K562 (cell line): ENCODE measurements around the gene HSD17B2. TPM values are rescaled to one million over a fixed set of nuclear protein-coding genes. Genes with fewer than 3 reads are reported as not detected.

Source experiments
- ATAC-seq: fragments of 200-7000 bp; cut with Tn5 transposase; 3 replicates; pipeline ENCODE4 v1.9.1; 2020; ENCODE audit warnings: moderate library complexity
- BruUV-seq: library from RNA; stranded (reverse); fragments of 400-500 nt; replicated peaks from 2 replicates; lab custom pipeline; 2021; lab: Mats Ljungman, UMichigan
- CTCF ChIA-PET: fragments of 300-600 bp; formaldehyde crosslinking; extraction: SDS; loops from one replicate; lab custom pipeline; 2021; ENCODE audit warnings: low intra/inter-chr PET ratio; lab: Yijun Ruan, JAX
- POLR2A ChIA-PET: fragments of 300-600, 350-650 bp; sonication (Branson Sonifier 250); formaldehyde crosslinking; extraction: SDS; loops from one replicate; lab custom pipeline; 2021; ENCODE audit warnings: antibody characterized with exemption, inconsistent platforms; lab: Yijun Ruan, JAX
- DNase-seq, 4 experiments: peaks; one replicate each; pipeline versions ENCODE4 v3.0.0 to v3.0.0-alpha.2; 2011 to 2018; ENCODE audit warnings: low spot score in 3 of 4, mixed read lengths in 3 of 4; ENCODE audit errors: extremely low read depth in 1 of 4
- FAIRE-seq: peaks from 2 replicates; lab custom pipeline; 2011; peaks lifted over from hg19 to GRCh38; lab: Jason Lieb, UNC
- H2AFZ ChIP-seq: 2 replicates; pipeline ENCODE4 v1.6.0; 2011; ENCODE audit warnings: low read depth, low read length, control low read depth, inconsistent platforms
- H3K27ac ChIP-seq: fragments of 200-600 bp; 3 replicates; pipeline ENCODE4 v1.8.0; 2011; ENCODE audit warnings: low read depth, mild to moderate bottlenecking, control low read depth, inconsistent platforms, low read length, moderate library complexity, mixed read lengths; ENCODE audit errors: extremely low read depth
- H3K27me3 ChIP-seq, 2 experiments: fragments of 300-600 bp in 1 of 2; 2 replicates in 1 of 2; 3 replicates in 1 of 2; pipeline versions ENCODE4 v1.6.0 to v1.8.0; 2011; ENCODE audit warnings: inconsistent platforms in 2 of 2, low read length in 2 of 2, mild to moderate bottlenecking in 1 of 2, mixed read lengths in 1 of 2, moderate library complexity in 1 of 2; ENCODE audit not compliant: control insufficient read depth in 2 of 2, insufficient read depth in 2 of 2
- H3K36me3 ChIP-seq: fragments of 300-600 bp; 3 replicates; pipeline ENCODE4 v1.8.0; 2011; ENCODE audit warnings: mild to moderate bottlenecking, low read length, inconsistent platforms; ENCODE audit not compliant: control insufficient read depth, insufficient read depth
- H3K4me1 ChIP-seq, 2 experiments: fragments of 200-600 bp in 1 of 2; replicated peaks in 1 of 2; 2 replicates in 1 of 2; 3 replicates in 1 of 2; pipeline versions ENCODE4 v1.5.1 to v1.8.0; 2011; ENCODE audit warnings: inconsistent platforms in 2 of 2, low read length in 2 of 2, mild to moderate bottlenecking in 1 of 2, mixed read lengths in 1 of 2, moderate library complexity in 1 of 2; ENCODE audit not compliant: control insufficient read depth in 2 of 2, insufficient read depth in 2 of 2
- H3K4me2 ChIP-seq: 2 replicates; pipeline ENCODE4 v1.6.1; 2011; ENCODE audit warnings: low read length, control low read depth, inconsistent platforms, mixed read lengths; ENCODE audit not compliant: insufficient read depth
- H3K4me3 ChIP-seq: fragments of 200-600 bp; sonication (generic), shearing (Covaris generic); 2 replicates; pipeline ENCODE4 v1.5.1; 2016; ENCODE audit warnings: control low read depth, inconsistent platforms
- H3K79me2 ChIP-seq: fragments of 200-600 bp; 3 replicates; pipeline ENCODE4 v1.8.0; 2011; ENCODE audit warnings: low read length, inconsistent platforms; ENCODE audit not compliant: control insufficient read depth, insufficient read depth
- H3K9ac ChIP-seq, 2 experiments: 2 replicates each; pipeline versions ENCODE4 v1.6.0 to v1.6.1; 2011; ENCODE audit warnings: low read depth in 2 of 2, low read length in 2 of 2, control low read depth in 1 of 2, inconsistent platforms in 1 of 2, mild to moderate bottlenecking in 1 of 2, mixed read lengths in 1 of 2; ENCODE audit not compliant: insufficient read depth in 1 of 2
- H3K9me1 ChIP-seq: one replicate; pipeline ENCODE4 v1.6.0; 2011; ENCODE audit warnings: inconsistent platforms, mild to moderate bottlenecking, low read length, moderate library complexity; ENCODE audit not compliant: control insufficient read depth, insufficient read depth
- H3K9me3 ChIP-seq: replicated peaks from 2 replicates; pipeline ENCODE4 v1.5.1; 2011; ENCODE audit warnings: low read depth, low read length, inconsistent platforms; ENCODE audit not compliant: control insufficient read depth, insufficient read depth
- H4K20me1 ChIP-seq: replicated peaks from 2 replicates; pipeline ENCODE4 v1.6.1; 2011; ENCODE audit warnings: low read length, inconsistent platforms, mixed read lengths; ENCODE audit not compliant: control insufficient read depth, insufficient read depth
- ARID2 ChIP-seq: fragments of 450-650 bp; IDR thresholded peaks from 2 replicates; pipeline ENCODE4 v1.6.1; 2017; ENCODE audit warnings: antibody characterized with exemption, mild to moderate bottlenecking
- WGBS: fragments of 100-300 bp; shearing (Covaris generic); methylation state at CpG from one replicate; pipeline ENCODE4 v1.1.6; 2016; ENCODE audit warnings: low coverage, mixed read lengths; ENCODE audit not compliant: insufficient coverage; ENCODE audit errors: missing lambda C conversion rate; 5-methylcytosine and 5-hydroxymethylcytosine counted together
- in situ Hi-C: fragments of 300-500 bp; cut with MboI; formaldehyde crosslinking; loops from 4 replicates; pipeline ENCODE4 v1.15.0; 2018; ENCODE audit warnings: inconsistent platforms, mixed read lengths
- intact Hi-C: fragments of 100-400 bp; cut with micrococcal nuclease; formaldehyde crosslinking; loops from 2 replicates; pipeline ENCODE4 v1.14.2; 2022
- polyA plus RNA-seq, 8 experiments: library from polyadenylated mRNA; depleted of rRNA in 4 of 8; stranded (reverse) in 5 of 8; unstranded in 3 of 8; fragments of >200 nt; fragmentation: Nextera tagmentation in 2 of 8; fragmentation: Illumina TruSeq in 1 of 8; extraction: Ambion mirVana in 2 of 8; extraction: Trizol in 1 of 8; gene quantifications; 2 replicates each; pipeline versions ENCODE4 v1.2.1 to v1.2.3, GENCODE V29; 2011 to 2014; ENCODE audit warnings: inconsistent platforms in 1 of 8, missing spikeins in 1 of 8
- total RNA-seq, 7 experiments: library from RNA; depleted of rRNA in 6 of 7; stranded (reverse); fragments of >200 nt in 6 of 7; fragmentation: Illumina TruSeq in 2 of 7; extraction: Trizol in 2 of 7; gene quantifications; 2 replicates each; pipeline versions ENCODE4 v1.2.1 to v1.2.3, GENCODE V29; 2011 to 2021; ENCODE audit warnings: low replicate concordance in 1 of 7
- TF ChIP-seq, protein P1 (sequence below), 2 experiments: fragments of 450-650 bp in 1 of 2; sonication (generic) in 1 of 2; formaldehyde crosslinking in 1 of 2; IDR thresholded peaks in 1 of 2; conservative IDR thresholded peaks in 1 of 2; 2 replicates each; pipeline versions ENCODE4 v1.6.1 to v1.8.1; 2016 to 2023; ENCODE audit warnings: mild to moderate bottlenecking in 2 of 2, moderate library complexity in 2 of 2, inconsistent platforms in 1 of 2, missing genetic modification reagents in 1 of 2
- TF ChIP-seq, protein P2 (sequence below): fragments of 450-650 bp; formaldehyde crosslinking; IDR thresholded peaks from 2 replicates; pipeline ENCODE4 v1.4.0; 2022; ENCODE audit warnings: missing genetic modification characterization
- TF ChIP-seq, protein P3 (sequence below): sonication (generic); formaldehyde crosslinking; IDR thresholded peaks from 2 replicates; pipeline ENCODE4 v1.8.0; 2022; ENCODE audit warnings: missing genetic modification reagents, mild to moderate bottlenecking, moderate library complexity, borderline replicate concordance

Gene HSD17B2
- total and polyA plus RNA-seq, 9 of the 15 experiments (the other 6 are each of a cell fraction or from before 2014, with no cell fraction given): not detected

DNA sequence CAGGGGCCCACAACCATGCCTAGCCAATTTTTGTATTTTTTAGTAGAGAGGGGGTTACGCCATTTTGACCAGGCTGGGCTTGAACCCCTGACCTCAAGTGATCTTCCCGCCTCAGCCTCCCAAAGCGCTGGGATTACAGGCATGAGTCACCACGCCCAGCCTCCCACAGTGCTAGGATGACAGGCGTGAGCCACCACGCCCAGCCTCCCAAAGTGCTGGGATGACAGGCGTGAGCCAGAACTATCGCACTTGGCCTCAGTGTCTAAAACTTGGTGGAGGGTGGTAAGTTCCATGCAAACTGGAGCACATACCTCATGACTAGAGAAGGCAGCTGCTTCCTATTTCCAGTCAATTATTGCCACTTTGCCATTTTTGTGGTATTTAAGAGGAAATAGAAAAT, 7.1 kb downstream of the HSD17B2 start:
- 0% methylated on average over 8 of the region's 8 CpGs for WGBS
- Histone ChIP-seq H3K4me2 (no peak overlapping the region), H3K79me2 (no peaks in the 10 kb centered on the region), H4K20me1 (no peaks in the 10 kb centered on the region), H3K4me1 (no peaks in the 10 kb centered on the region), H3K9ac (no peak overlapping the region), H2AFZ (no peak overlapping the region)
- in situ Hi-C loops (no loop called here), intact Hi-C loops (no loop called here)
- ChIA-PET POLR2A (interaction anchor here (0.6 kb wide), 1 partner anchor 610 kb away, joined by 4 read pairs; no protein-coding TSS in a partner anchor), CTCF (no interaction called here)
- peak in 1 of 4 experiments; percentile 9 for DNase-seq
- no peak for ATAC-seq
- TF ChIP-seq, protein P1, sequence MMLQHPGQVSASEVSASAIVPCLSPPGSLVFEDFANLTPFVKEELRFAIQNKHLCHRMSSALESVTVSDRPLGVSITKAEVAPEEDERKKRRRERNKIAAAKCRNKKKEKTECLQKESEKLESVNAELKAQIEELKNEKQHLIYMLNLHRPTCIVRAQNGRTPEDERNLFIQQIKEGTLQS (IDR thresholded peaks at IDR 0.05): peak; percentile 36; the same call in 1 of the 2 replicates
- TF ChIP-seq, protein P1 (CRISPR knock-in tag; conservative IDR thresholded peaks at IDR 0.05): no peak
- no peak for TF ChIP-seq ARID2
- TF ChIP-seq, protein P2, sequence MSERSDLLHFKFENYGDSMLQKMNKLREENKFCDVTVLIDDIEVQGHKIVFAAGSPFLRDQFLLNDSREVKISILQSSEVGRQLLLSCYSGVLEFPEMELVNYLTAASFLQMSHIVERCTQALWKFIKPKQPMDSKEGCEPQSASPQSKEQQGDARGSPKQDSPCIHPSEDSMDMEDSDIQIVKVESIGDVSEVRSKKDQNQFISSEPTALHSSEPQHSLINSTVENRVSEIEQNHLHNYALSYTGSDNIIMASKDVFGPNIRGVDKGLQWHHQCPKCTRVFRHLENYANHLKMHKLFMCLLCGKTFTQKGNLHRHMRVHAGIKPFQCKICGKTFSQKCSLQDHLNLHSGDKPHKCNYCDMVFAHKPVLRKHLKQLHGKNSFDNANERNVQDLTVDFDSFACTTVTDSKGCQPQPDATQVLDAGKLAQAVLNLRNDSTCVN (CRISPR knock-in tag): no peak
- TF ChIP-seq, protein P3, sequence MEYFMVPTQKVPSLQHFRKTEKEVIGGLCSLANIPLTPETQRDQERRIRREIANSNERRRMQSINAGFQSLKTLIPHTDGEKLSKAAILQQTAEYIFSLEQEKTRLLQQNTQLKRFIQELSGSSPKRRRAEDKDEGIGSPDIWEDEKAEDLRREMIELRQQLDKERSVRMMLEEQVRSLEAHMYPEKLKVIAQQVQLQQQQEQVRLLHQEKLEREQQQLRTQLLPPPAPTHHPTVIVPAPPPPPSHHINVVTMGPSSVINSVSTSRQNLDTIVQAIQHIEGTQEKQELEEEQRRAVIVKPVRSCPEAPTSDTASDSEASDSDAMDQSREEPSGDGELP (CRISPR knock-in tag): no peak
- TF ChIP-seq, all 486 proteins: peak for 1
- Histone ChIP-seq H3K36me3 (no peaks in the 10 kb centered on the region), H3K4me3 (no peak overlapping the region), H3K9me3 (no peaks in the 10 kb centered on the region), H3K9me1 (no peaks in the 10 kb centered on the region), H3K27me3 (peaks cover 0 to 13% of the 10 kb centered on the region in 2 experiments; a peak in 1 of 5 replicates), H3K27ac (no peak overlapping the region)
- FAIRE-seq: no peak
- no TSS peak for BruUV-seq
